Gastroesophageal sphincter (tissue), 3 donors: Measurements from ENCODE around the gene TRPV3.

Source experiments
- CTCF ChIP-seq, 4 experiments: fragments of 200-600 bp in 2 of 4; fragments of 450-650 bp in 2 of 4; sonication (generic) in 1 of 4; IDR thresholded peaks; one replicate each; pipeline ENCODE4 v1.5.1; 2017 to 2019; ENCODE audit warnings: antibody characterized with exemption in 4 of 4, mild to moderate bottlenecking in 2 of 4, moderate library complexity in 2 of 4
- EP300 ChIP-seq: sonication (generic); formaldehyde crosslinking; IDR thresholded peaks from one replicate; pipeline ENCODE4 v1.6.1; 2017; ENCODE audit warnings: antibody characterized with exemption, mild to moderate bottlenecking
- POLR2A ChIP-seq, 2 donors: fragments of 450-650 bp; IDR thresholded peaks; one replicate each; pipeline ENCODE4 v1.6.1; 2017; ENCODE audit warnings: antibody characterized with exemption in 2 of 2, mild to moderate bottlenecking in 2 of 2, moderate library complexity in 1 of 2

- no peak for TF ChIP-seq CTCF (IDR thresholded peaks at IDR 0.05)
- no peak for TF ChIP-seq POLR2A (IDR thresholded peaks at IDR 0.05)
- no peak for TF ChIP-seq EP300
Measured at GRCh38 chr17:3556239-3556915, 1.2 kb downstream of the TRPV3 start.
